Glomerular endothelial cell (primary cell): Measurements from ENCODE around the gene NADSYN1. TPM values are rescaled to one million over a fixed set of nuclear protein-coding genes. Genes with fewer than 3 reads are reported as not detected.
A peak's percentile ranks its signal among the peaks of the same experiment; 100 is the strongest.

Experiments used
- DNase-seq: peaks from one replicate; pipeline ENCODE4 v3.0.0-alpha.2; 2011; ENCODE audit warnings: low read depth, low spot score; ENCODE audit errors: extremely low read depth
- total RNA-seq: library from RNA; depleted of rRNA; stranded (reverse); fragments of >200 nt; gene quantifications from 2 replicates; pipeline ENCODE4 v1.2.3, GENCODE V29; 2015

NADSYN1 gene
- total RNA-seq, 1 donor from 2014 or later: 114 TPM

DNA sequence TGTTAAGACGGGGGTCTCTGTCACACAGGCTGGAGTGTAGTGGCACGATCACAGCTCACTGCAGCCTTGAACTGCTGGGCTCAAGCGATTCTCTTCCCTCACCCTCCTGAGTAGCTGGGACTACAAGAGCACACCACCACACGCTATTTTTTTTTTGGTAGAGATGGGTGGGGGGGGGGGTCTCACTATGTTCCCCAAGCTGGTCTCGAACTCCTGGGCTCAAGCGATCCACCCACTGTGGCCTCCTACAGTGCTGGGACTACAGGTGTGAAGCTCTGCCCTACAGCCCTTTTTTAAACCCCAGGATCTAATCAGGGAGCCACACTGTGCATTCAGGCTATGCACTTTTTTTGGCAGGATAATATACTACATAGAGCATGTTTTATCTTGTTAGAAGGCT is 3.4 kb upstream of the NADSYN1 start:
- DNase-seq: no peak

DNA sequence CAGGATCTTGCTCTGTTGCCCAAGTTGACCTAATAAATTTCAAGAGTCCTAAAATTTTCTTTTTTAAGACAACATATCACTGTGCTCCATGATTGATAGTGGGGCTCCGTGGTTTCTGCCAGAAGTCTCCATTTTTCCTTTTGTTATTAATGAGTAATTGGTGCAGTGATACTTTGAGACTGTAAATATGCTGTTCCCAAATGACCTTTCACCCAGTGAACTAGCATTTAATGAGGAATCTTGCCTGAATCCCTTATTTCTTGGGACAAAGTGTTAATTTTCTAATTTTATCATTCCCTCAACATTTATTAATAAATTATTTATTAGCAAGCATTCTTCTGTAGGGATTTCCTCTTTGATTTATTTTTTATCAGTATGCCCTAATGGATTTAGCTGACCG is 2.5 kb upstream of the NADSYN1 start:
- no peak for DNase-seq

GRCh38 chr11:71450939-71451338 is 2.1 kb upstream of the NADSYN1 start:
- no peak for DNase-seq

DNA sequence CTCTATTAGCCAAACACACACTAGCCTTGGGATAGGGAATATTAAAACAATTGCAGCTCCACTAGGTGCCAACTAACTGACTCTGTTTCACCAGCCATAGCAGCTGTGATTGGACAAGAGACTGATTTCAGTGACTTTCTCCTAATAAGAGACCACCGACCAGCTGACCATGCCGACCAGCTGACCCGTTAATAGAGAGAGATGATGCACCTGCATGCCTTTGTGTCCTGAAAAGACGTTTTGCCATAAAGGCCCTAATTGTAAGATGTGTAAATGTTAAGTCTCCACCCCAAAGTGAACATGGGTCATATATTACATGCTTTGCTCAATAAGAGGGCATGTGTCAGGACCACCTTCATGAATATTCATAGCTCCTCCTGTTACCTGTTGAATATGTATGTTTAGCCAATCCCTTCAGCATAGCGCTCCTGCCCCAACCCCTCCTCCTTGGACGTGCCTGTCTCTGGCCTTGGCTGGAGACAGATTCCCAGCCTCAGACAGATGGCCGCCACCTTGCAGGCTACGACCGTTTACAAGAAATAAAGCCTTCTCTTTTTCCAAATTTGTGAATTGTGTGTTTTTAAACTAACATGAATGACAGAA is 1.3 kb upstream of the NADSYN1 start:
- no peak for DNase-seq

DNA sequence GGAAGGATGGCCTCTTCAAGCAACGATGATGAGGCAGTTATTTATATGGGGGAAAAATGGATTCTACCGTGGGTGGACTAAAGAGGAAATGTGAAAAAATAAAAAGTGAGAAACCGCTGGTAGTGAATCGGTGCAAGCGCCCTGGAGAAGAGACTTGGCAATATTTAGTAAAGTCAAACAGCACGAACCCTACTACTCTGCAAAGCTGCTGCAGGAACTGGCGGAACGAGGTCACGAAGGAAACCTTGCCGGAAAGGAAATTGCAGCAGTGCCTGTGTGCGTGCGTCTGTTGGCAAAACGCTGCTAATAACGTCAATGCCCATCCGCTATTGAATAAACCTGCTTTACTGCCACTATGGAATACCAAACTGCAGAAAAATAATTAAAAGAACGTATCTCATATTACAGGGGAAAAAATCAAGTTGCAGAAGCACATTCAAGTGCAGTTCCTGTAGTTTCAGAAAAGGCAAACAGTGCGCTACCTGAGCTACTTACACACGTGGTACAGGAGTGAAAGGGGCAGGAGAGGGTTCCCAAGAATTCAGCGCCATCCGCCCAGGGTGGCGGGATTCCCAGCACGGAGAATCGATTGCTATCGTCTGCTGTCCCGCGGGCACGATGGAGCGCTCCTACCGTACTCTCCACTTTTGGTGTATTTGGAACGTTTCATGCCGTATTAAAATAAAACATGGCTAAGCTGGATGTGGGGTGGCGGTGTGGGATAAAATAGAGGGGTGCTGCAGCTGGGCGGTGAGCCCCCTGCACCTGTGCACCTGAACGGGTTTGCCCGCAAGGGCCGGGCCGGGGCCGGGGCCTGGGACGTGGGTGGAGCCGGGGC is 585 bp upstream of the NADSYN1 start:
- DNase-seq: peak; percentile 39

DNA sequence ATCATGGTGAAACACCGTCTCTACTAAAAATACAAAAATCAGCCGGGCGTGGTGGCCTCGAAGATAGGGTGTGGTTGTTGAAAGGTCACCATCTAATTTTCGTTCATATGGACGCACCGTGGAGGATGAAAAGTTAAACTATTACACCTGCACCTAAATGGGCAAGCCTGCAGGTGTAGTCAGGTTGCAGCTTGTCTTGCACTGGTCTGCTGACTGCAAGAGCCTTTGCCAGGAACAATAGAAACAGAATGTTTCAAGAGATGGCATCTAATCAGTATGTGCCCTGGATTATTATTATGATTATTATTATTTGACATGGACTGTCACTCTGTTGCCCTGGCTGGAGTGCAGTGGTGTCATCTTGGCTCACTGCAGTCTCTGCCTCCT is 908 bp downstream of the NADSYN1 start:
- DNase-seq: no peak

GRCh38 chr11:71454470-71455113 is 1.6 kb downstream of the NADSYN1 start:
- DNase-seq: no peak

DNA sequence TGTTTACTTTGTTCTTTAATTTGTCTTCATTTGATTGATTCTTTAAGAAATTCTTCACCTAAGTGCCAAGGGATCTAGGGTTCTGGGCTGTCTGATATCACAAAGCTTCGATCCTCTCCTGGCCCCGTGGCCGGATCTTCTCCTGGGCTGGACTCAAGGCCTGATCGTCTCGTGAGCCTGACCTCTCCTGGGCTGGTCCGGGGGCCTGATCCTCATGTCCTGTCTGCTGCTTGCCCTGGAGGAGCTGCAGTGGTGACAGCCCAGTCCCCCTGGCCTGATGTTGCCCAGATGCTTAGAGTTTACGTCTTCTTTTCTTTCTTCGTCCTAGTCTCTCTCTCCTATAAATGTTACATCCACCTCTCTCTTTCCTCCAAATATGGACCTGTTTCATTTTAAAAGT is 3.3 kb downstream of the NADSYN1 start:
- DNase-seq: no peak

DNA sequence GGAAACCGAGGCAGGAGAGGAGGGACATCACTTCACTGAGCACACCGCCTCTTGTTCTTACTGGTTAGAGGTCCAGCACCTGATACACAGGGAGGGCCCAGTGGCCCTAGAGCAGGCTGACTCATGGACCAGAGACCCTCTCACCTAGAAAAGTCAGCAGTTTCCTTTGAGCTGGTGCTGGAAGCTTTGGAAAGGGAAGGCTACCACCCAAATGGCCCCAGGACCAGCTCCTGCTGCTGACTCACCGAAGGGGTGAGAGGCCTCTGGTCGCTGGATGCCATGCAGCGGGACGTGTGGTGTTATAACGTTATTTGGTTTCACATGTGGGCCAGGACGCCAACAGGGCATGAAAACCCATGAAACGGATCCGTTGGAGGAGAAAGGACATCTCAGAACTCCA is 3.8 kb downstream of the NADSYN1 start:
- no peak for DNase-seq

GRCh38 chr11:71458146-71459070 is 5.4 kb downstream of the NADSYN1 start:
- DNase-seq: no peak

DNA sequence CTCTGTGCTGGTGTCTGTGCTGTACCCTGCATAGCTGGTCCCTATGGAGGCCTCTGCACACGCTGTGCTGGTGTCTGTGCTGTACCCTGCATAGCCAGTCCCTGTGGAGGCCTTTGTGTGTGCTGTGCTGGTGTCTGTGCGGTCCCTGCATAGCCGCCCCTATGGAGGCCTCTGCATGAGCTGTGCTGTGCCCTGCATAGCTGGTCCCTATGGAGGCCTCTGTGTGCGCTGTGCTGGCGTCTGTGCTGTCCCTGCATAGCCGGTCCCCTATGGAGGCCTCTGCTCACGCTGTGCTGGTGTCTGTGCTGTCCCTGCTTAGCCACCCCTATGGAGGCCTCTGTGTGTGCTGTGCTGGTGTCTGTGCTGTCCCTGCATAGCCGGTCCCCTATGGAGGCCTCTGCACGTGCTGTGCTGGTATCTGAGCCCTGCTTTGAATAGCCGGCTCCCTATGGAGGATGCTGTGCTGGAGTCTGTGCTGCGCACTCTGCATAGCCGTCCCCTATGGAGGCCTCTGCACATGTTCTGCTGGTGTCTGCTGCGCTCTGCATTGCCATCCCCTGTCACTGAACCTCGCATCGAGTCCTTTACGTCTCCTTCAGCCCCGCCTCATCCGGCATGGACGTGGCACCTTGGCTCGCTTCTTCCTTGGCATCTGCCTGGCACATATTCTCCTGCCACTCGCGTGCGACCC is 6.2 kb downstream of the NADSYN1 start:
- DNase-seq: no peak

DNA sequence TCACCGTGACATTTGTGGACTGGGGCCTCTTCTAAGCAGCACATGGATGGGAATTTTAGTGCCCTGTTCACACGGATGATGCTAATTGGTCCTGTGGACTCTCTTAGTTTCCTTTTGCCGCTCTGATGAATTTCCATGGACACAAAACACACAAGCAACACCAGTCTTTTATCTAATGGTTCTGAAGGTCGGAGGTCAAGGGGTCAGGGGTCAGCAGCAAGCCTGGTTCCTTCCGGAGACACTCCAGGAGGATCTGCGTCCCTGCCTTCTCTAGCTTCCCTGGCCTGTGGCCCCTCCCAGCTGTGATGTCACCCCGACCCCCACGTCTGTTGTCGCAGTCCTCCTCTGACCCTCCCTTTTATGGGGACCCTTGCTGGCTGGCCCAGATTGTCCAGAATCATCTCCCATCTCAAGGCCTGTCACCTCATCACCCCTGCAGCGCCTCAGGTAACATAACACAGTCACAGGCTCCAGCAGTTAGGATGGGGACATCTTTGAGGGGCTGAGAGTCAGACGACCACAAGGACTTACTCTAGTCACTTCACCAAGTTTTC is 6.8 kb downstream of the NADSYN1 start:
- no peak for DNase-seq

GRCh38 chr11:71461696-71462095 is 8.7 kb downstream of the NADSYN1 start:
- no peak for DNase-seq

DNA sequence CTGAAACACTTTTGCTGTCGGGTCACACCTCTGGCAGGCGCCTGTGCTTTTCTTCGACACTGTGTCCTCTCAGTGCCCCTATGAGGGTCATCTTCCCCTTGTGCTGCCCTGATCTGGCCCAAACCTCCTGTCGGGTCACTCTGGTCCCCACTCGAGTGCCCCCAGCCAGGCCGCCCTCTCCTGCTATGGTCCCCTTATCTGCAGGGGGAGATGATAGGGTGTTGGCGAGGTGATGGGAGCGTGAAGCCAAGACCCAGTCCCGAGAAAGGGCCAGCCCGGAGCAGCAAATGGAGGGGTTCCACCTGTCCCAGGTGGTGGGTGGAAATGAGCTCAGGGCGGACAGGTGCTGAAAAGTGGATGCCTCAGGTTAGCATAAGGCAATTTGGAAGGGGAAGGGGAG is 9.7 kb downstream of the NADSYN1 start:
- no peak for DNase-seq

DNA sequence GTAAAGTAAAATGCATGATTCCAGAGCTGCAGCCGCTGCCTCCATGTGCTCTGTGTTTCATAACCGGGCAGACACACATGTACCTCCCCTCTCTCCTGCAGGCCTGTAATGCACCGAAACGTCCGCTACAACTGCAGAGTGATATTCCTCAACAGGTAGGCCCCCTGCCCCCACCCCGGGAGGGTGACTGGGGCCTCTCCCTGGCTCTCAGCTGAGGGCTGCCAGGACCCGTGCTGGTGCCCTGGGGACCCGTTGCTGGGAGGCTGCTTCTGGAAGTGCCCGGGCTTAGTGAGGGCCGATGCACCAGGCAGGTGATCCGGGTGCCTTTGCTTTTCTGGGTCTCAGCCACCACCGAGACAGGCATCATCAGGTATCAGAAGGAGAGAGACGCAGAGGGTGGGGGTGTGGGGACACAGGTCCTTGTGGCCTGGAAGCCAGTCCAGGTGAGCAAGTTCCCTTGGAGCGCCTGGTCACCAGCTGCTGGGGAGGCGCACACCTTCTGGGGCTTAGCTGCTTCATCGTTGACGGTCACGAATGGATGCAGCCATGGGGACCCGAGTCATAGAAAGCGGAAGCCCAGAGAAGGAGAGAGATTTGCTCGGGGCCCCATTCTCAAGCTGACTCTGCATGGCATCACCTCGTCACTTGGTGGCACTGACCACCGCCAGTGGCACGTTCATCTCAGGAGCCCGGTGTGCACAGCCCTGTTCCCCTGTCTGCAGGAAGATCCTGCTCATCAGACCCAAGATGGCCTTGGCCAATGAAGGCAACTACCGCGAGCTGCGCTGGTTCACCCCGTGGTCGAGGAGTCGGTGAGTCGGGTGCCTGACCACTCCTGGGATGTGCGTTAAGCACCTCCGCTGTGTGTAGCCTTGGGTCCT is 10.6 kb downstream of the NADSYN1 start:
- DNase-seq: no peak

GRCh38 chr11:71465054-71465453 is 12.1 kb downstream of the NADSYN1 start:
- DNase-seq: no peak

GRCh38 chr11:71466358-71466757 is 13.4 kb downstream of the NADSYN1 start:
- DNase-seq: no peak

DNA sequence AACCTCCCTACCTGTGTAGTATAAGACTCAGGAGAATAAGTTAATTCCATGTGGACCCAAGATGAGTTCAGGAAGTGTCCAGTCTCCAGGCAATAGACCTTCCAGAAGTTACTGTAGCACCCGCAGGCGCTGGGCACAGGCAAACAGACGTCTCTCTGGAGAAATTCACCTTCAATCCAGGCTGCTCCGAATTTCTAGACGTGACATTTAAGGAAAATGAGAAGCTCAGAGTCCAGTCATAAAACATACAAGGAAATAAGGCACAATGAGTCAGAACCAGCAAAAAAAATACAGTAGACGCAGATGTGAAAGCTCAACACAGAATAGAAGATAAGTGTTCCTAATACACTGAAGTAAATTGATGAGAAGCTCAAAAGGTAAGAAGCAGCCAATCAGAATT is 14.2 kb downstream of the NADSYN1 start:
- no peak for DNase-seq

DNA sequence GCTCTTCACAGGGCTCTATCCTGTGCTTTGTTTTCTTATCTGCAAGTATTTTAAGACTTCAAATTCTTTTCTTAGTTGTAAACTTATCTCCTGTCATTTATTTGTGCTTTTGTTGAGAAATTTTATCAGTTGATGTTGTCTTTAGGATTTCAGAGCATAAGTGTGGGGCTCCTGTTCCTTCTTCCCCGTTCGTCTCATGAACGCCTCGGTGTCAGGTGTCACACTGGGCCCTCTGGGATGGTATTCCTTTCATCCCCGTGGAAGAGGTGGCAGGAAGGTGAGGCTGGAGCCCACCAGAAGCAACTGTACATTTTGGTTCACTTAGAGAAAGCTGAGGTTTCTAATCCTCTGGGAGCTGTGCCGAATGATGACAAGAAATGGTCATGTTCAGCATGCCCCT is 17.9 kb downstream of the NADSYN1 start:
- DNase-seq: no peak
